IMR-90 (cell line): ENCODE data around the gene MSH4. TPM values are rescaled to one million over a fixed set of nuclear protein-coding genes. Genes with fewer than 3 reads are reported as not detected.

ENCODE experiments used
- ATAC-seq: fragments of 200-7000 bp; cut with Tn5 transposase; 2 replicates; pipeline ENCODE4 v1.9.1; 2020; ENCODE audit warnings: low read depth, mild to moderate bottlenecking, moderate library complexity
- BruUV-seq: library from RNA; stranded (reverse); fragments of 400-500 nt; replicated peaks from 2 replicates; lab custom pipeline; 2021; lab: Mats Ljungman, UMichigan
- CTCF ChIA-PET: fragments of 300-600 bp; formaldehyde crosslinking; extraction: SDS; loops from one replicate; lab custom pipeline; 2021; ENCODE audit warnings: antibody characterized with exemption; lab: Yijun Ruan, JAX
- POLR2A ChIA-PET: fragments of 300-600 bp; sonication (Branson Sonifier 250); formaldehyde crosslinking; loops from one replicate; lab custom pipeline; 2022; ENCODE audit warnings: antibody characterized with exemption; ENCODE audit not compliant: unreplicated experiment; lab: Charles Lee
- DNase-seq: peaks from one replicate; pipeline ENCODE4 v3.0.0; 2013
- H2AFZ ChIP-seq: replicated peaks from 2 replicates; pipeline ENCODE3; 2013; ENCODE audit warnings: low read length, mild to moderate bottlenecking; ENCODE audit not compliant: poor library complexity
- H2AK5ac ChIP-seq: 2 replicates; pipeline ENCODE4 v1.6.1; 2013; ENCODE audit warnings: low read depth, low read length, inconsistent platforms
- H2AK9ac ChIP-seq: replicated peaks from 2 replicates; pipeline ENCODE3; 2013; ENCODE audit warnings: mild to moderate bottlenecking, low read depth, low read length, moderate library complexity; ENCODE audit not compliant: poor library complexity
- H2BK120ac ChIP-seq: 2 replicates; pipeline ENCODE4 v1.6.1; 2013; ENCODE audit warnings: low read depth, low read length, inconsistent platforms
- H2BK15ac ChIP-seq: 3 replicates; pipeline ENCODE4 v1.6.1; 2013; ENCODE audit warnings: low read depth, low read length, inconsistent platforms
- H2BK20ac ChIP-seq: 2 replicates; pipeline ENCODE4 v1.6.1; 2013; ENCODE audit warnings: low read depth, mild to moderate bottlenecking, inconsistent platforms, low read length, moderate library complexity
- H2BK5ac ChIP-seq: 2 replicates; pipeline ENCODE4 v1.6.1; 2013; ENCODE audit warnings: mild to moderate bottlenecking, low read depth, low read length, inconsistent platforms; ENCODE audit not compliant: poor library complexity, severe bottlenecking
- H3K14ac ChIP-seq: replicated peaks from 2 replicates; pipeline ENCODE4 v1.6.1; 2013; ENCODE audit warnings: low read depth, low read length, inconsistent platforms
- H3K18ac ChIP-seq: 2 replicates; pipeline ENCODE4 v1.6.1; 2013; ENCODE audit warnings: low read depth, low read length, control low read depth
- H3K23ac ChIP-seq: 2 replicates; pipeline ENCODE4 v1.6.1; 2013; ENCODE audit warnings: low read depth, low read length, inconsistent platforms
- H3K27ac ChIP-seq: 2 replicates; pipeline ENCODE4 v1.5.1; 2013; ENCODE audit warnings: mild to moderate bottlenecking, control low read depth, low read length; ENCODE audit not compliant: insufficient read depth
- H3K27me3 ChIP-seq: 2 replicates; pipeline ENCODE4 v1.6.1; 2013; ENCODE audit warnings: low read length; ENCODE audit not compliant: control insufficient read depth, insufficient read depth
- H3K36me3 ChIP-seq: 2 replicates; pipeline ENCODE4 v1.6.1; 2013; ENCODE audit warnings: low read length, mixed read lengths; ENCODE audit not compliant: control insufficient read depth, insufficient read depth
- H3K4ac ChIP-seq: 2 replicates; pipeline ENCODE4 v1.6.1; 2013; ENCODE audit warnings: low read depth, low read length, inconsistent platforms
- H3K4me1 ChIP-seq: 2 replicates; pipeline ENCODE4 v1.6.1; 2013; ENCODE audit warnings: low read length, mixed read lengths; ENCODE audit not compliant: control insufficient read depth, insufficient read depth
- H3K4me2 ChIP-seq: 2 replicates; pipeline ENCODE4 v1.6.1; 2013; ENCODE audit warnings: low read depth, mild to moderate bottlenecking, control low read depth, low read length, moderate library complexity
- H3K4me3 ChIP-seq: 2 replicates; pipeline ENCODE4 v1.5.1; 2013; ENCODE audit warnings: low read depth, mild to moderate bottlenecking, control low read depth, low read length, moderate library complexity; ENCODE audit not compliant: insufficient read depth
- H3K56ac ChIP-seq: 2 replicates; pipeline ENCODE4 v1.6.1; 2013; ENCODE audit warnings: low read length, inconsistent platforms; ENCODE audit not compliant: insufficient read depth; ENCODE audit errors: extremely low read depth
- H3K79me1 ChIP-seq, 2 experiments: 2 replicates each; pipeline ENCODE4 v1.6.1; 2013; ENCODE audit warnings: low read length in 2 of 2, inconsistent platforms in 1 of 2, low read depth in 1 of 2
- H3K9ac ChIP-seq: 2 replicates; pipeline ENCODE4 v1.6.1; 2013; ENCODE audit warnings: low read depth, low read length, control low read depth
- H3K9me1 ChIP-seq: 2 replicates; pipeline ENCODE4 v1.6.1; 2013; ENCODE audit warnings: low read length, inconsistent platforms; ENCODE audit not compliant: insufficient read depth
- H3K9me3 ChIP-seq: 2 replicates; pipeline ENCODE4 v1.6.1; 2013; ENCODE audit warnings: low read length; ENCODE audit not compliant: control insufficient read depth, insufficient read depth
- H4K20me1 ChIP-seq: 2 replicates; pipeline ENCODE4 v1.6.1; 2013; ENCODE audit warnings: low read length, inconsistent platforms; ENCODE audit not compliant: insufficient read depth
- H4K5ac ChIP-seq: 2 replicates; pipeline ENCODE4 v1.6.1; 2013; ENCODE audit warnings: mild to moderate bottlenecking, low read depth, low read length, control low read depth
- H4K8ac ChIP-seq, 2 experiments: 2 replicates each; pipeline ENCODE4 v1.6.1; 2013; ENCODE audit warnings: low read depth in 2 of 2, low read length in 2 of 2, control low read depth in 1 of 2, inconsistent platforms in 1 of 2
- H4K91ac ChIP-seq: 2 replicates; pipeline ENCODE4 v1.6.1; 2013; ENCODE audit warnings: low read depth, low read length, inconsistent platforms; ENCODE audit not compliant: insufficient read depth
- BHLHE40 ChIP-seq: fragments of 150-350 bp; IDR thresholded peaks from 2 replicates; pipeline ENCODE4 v1.6.1; 2016; ENCODE audit warnings: mild to moderate bottlenecking, low read depth, low read length
- CEBPB ChIP-seq: IDR thresholded peaks from 2 replicates; pipeline ENCODE4 v1.6.1; 2012; ENCODE audit warnings: low read depth, low read length, improper control_type of control experiment
- CHD1 ChIP-seq: IDR thresholded peaks from 2 replicates; pipeline ENCODE4 v1.6.1; 2012; ENCODE audit warnings: low read depth, low read length, improper control_type of control experiment
- CTCF ChIP-seq: conservative IDR thresholded peaks from 2 replicates; pipeline ENCODE4 v1.5.1; 2012; ENCODE audit warnings: mild to moderate bottlenecking, low read depth, low read length, improper control_type of control experiment
- ELK1 ChIP-seq: fragments of 150-350 bp; IDR thresholded peaks from 2 replicates; pipeline ENCODE4 v1.6.1; 2016; ENCODE audit warnings: low read depth, mild to moderate bottlenecking, low read length, moderate library complexity, borderline replicate concordance
- FOS ChIP-seq: fragments of 150-350 bp; IDR thresholded peaks from 2 replicates; pipeline ENCODE4 v1.6.1; 2016; ENCODE audit warnings: low read depth, low read length
- MXI1 ChIP-seq: IDR thresholded peaks from 2 replicates; pipeline ENCODE4 v1.6.1; 2012; ENCODE audit warnings: low read depth, mild to moderate bottlenecking, low read length, moderate library complexity, borderline replicate concordance
- POLR2A ChIP-seq: IDR thresholded peaks from 2 replicates; pipeline ENCODE4 v1.6.1; 2012; ENCODE audit warnings: mild to moderate bottlenecking, low read depth, low read length
- RCOR1 ChIP-seq: IDR thresholded peaks from 2 replicates; pipeline ENCODE4 v1.6.1; 2012; ENCODE audit warnings: mild to moderate bottlenecking, low read length, improper control_type of control experiment; ENCODE audit not compliant: insufficient replicate concordance
- RFX5 ChIP-seq: IDR thresholded peaks from 2 replicates; pipeline ENCODE4 v1.8.0; 2012; ENCODE audit warnings: low read depth, mild to moderate bottlenecking, low read length, moderate library complexity
- SMC3 ChIP-seq: fragments of 150-350 bp; IDR thresholded peaks from 2 replicates; pipeline ENCODE4 v1.6.1; 2016; ENCODE audit warnings: low read depth, mild to moderate bottlenecking, antibody characterized with exemption, low read length, moderate library complexity
- USF2 ChIP-seq: fragments of 150-350 bp; IDR thresholded peaks from 2 replicates; pipeline ENCODE4 v1.6.1; 2017; ENCODE audit warnings: mild to moderate bottlenecking, antibody characterized with exemption, low read length, low read depth
- WGBS, 2 experiments: methylation state at CpG; one replicate each; pipeline versions ENCODE4 v1.1.5 to v1.1.7; 2013; ENCODE audit warnings: missing lambda C conversion rate in 2 of 2; ENCODE audit not compliant: insufficient read length in 1 of 2; ENCODE audit errors: extremely low coverage in 2 of 2; 5-methylcytosine and 5-hydroxymethylcytosine counted together
- dilution Hi-C: fragments of 300-500 bp; cut with HindIII; formaldehyde crosslinking; loops from one replicate; pipeline ENCODE4 v1.14.3; 2018; ENCODE audit warnings: low sequenced_read_pairs; ENCODE audit not compliant: unreplicated experiment
- in situ Hi-C: fragments of 300-500 bp; cut with MboI; formaldehyde crosslinking; loops from 3 replicates; pipeline ENCODE4 v1.14.3; 2019; ENCODE audit warnings: low sequenced_read_pairs, inconsistent platforms, mixed read lengths
- intact Hi-C: fragments of 100-400 bp; cut with micrococcal nuclease; formaldehyde crosslinking; loops from 2 replicates; pipeline ENCODE4 v1.10.0; 2022
- polyA plus RNA-seq, 3 experiments: library from polyadenylated mRNA; depleted of rRNA; stranded (reverse); fragments of >200 nt; gene quantifications; 2 replicates each; pipeline ENCODE4 v1.2.3, GENCODE V29; 2012; ENCODE audit warnings: low replicate concordance in 1 of 3
- total RNA-seq: library from RNA; depleted of rRNA; stranded (reverse); fragments of >200 nt; gene quantifications from 2 replicates; pipeline ENCODE4 v1.2.3, GENCODE V29; 2012

MSH4 gene
- total and polyA plus RNA-seq, 2 of the 4 experiments (the other 2 are of a cell fraction), result under 0.01 to 0.02 TPM

- WGBS, 2 experiments, result no CpG with 5 or more reads among the region's 1 CpG
- ATAC-seq, result no peak
These were observed 104.7 kb downstream of the MSH4 start for GRCh38 chr1:75901371-75901770.

More at GRCh38 chr1:75901371-75901770, 104.7 kb downstream of the MSH4 start:
- Histone ChIP-seq H3K27ac (no peak overlapping the region), H2AK5ac (no peak overlapping the region), H3K18ac (no peak overlapping the region), H2BK5ac (no peak overlapping the region), H2BK20ac (no peak overlapping the region), H3K9me1 (no peaks in the 10 kb centered on the region), H3K9ac (no peak overlapping the region), H2AK9ac (no peak overlapping the region), H3K23ac (no peak overlapping the region), H4K5ac (no peak overlapping the region), H3K79me1 (no peaks in the 10 kb centered on the region), H3K36me3 (no peaks in the 10 kb centered on the region), H3K4ac (no peak overlapping the region), H2AFZ (no peak overlapping the region), H4K8ac (no peak overlapping the region), H3K4me1 (no peaks in the 10 kb centered on the region), H3K4me2 (no peak overlapping the region), H3K27me3 (no peaks in the 10 kb centered on the region), H4K91ac (no peak overlapping the region), H3K56ac (no peak overlapping the region), H3K9me3 (no peaks in the 10 kb centered on the region), H3K4me3 (no peak overlapping the region), H2BK120ac (no peak overlapping the region), H4K20me1 (no peaks in the 10 kb centered on the region), H3K14ac (no peak overlapping the region), H2BK15ac (no peak overlapping the region)
- dilution Hi-C loops, result no loop called here
- TF ChIP-seq POLR2A (no peak), CHD1 (no peak), ELK1 (no peak), RFX5 (no peak), RCOR1 (no peak), MXI1 (no peak), CEBPB (no peak), SMC3 (no peak), CTCF (no peak), BHLHE40 (no peak), USF2 (no peak), FOS (no peak)
- no TSS peak for BruUV-seq
- no peak for DNase-seq
- ChIA-PET POLR2A (no interaction called here), CTCF (no interaction called here)
- intact Hi-C loops, result no loop called here
- in situ Hi-C loops, result no loop called here
